ENCODE results near the gene PRKCQ.

Gene PRKCQ

GRCh38 chr10:6470894-6471618 is 109.0 kb downstream of the PRKCQ start:
- H3K9ac ChIP-seq (ENCODE audit: low read length) = no peak overlapping the region
- no peak overlapping the region for H2AFZ ChIP-seq (ENCODE audit: low read length)
- no peaks in the 10 kb centered on the region for H4K20me1 ChIP-seq (ENCODE audit: insufficient read depth, low read length)
- no peak overlapping the region for H3K4me2 ChIP-seq (ENCODE audit: low read length)
- no peaks in the 10 kb centered on the region for H3K36me3 ChIP-seq (ENCODE audit: insufficient read depth, low read length)
- H3K27ac ChIP-seq (ENCODE audit: low read depth, low read length, poor library complexity, severe bottlenecking) = no peak overlapping the region
- no peaks in the 10 kb centered on the region for H3K27me3 ChIP-seq (ENCODE audit: insufficient read depth, low read length)
- no peaks in the 10 kb centered on the region for H3K79me2 ChIP-seq (ENCODE audit: insufficient read depth, low read length)
- H3K4me1 ChIP-seq (ENCODE audit: insufficient read depth, low read length, severe bottlenecking) = peaks cover 11% of the 10 kb centered on the region
- H3K9me3 ChIP-seq (ENCODE audit: low read length) = no peaks in the 10 kb centered on the region
- TF ChIP-seq EZH2 (IDR thresholded peaks at IDR 0.05; ENCODE audit: borderline replicate concordance, low read length) (no peak), CTCF (IDR thresholded peaks at IDR 0.05; ENCODE audit: low read length) (no peak)
- H3K4me3 ChIP-seq (ENCODE audit: low read depth, low read length, poor library complexity, severe bottlenecking) = no peak overlapping the region
- H3F3A ChIP-seq (ENCODE audit: insufficient read depth, low read length) = no peaks in the 10 kb centered on the region
- H3K9me2 ChIP-seq (ENCODE audit: low read depth, low read length) = no peaks in the 10 kb centered on the region

- Histone ChIP-seq H3K79me2 (ENCODE audit: insufficient read depth, low read length) (no peaks in the 10 kb centered on the region), H4K20me1 (ENCODE audit: insufficient read depth, low read length) (no peaks in the 10 kb centered on the region), H3K9me3 (ENCODE audit: low read length) (no peaks in the 10 kb centered on the region), H3K4me1 (ENCODE audit: insufficient read depth, low read length, severe bottlenecking) (peaks cover 11% of the 10 kb centered on the region), H3K36me3 (ENCODE audit: insufficient read depth, low read length) (no peaks in the 10 kb centered on the region), H3K27ac (ENCODE audit: low read depth, low read length, poor library complexity, severe bottlenecking) (no peak overlapping the region), H3K27me3 (ENCODE audit: insufficient read depth, low read length) (no peaks in the 10 kb centered on the region), H3F3A (ENCODE audit: insufficient read depth, low read length) (no peaks in the 10 kb centered on the region), H3K9me2 (ENCODE audit: low read depth, low read length) (no peaks in the 10 kb centered on the region), H3K4me3 (ENCODE audit: low read depth, low read length, poor library complexity, severe bottlenecking) (no peak overlapping the region), H3K4me2 (ENCODE audit: low read length) (no peak overlapping the region), H2AFZ (ENCODE audit: low read length) (no peak overlapping the region), H3K9ac (ENCODE audit: low read length) (no peak overlapping the region)
- no peak for TF ChIP-seq CTCF (IDR thresholded peaks at IDR 0.05; ENCODE audit: low read length)
- no peak for TF ChIP-seq EZH2 (IDR thresholded peaks at IDR 0.05; ENCODE audit: borderline replicate concordance, low read length)
Measured at GRCh38 chr10:6469661-6470060, 110.4 kb downstream of the PRKCQ start.

- H3K4me3 ChIP-seq (ENCODE audit: low read depth, low read length, poor library complexity, severe bottlenecking) = no peak overlapping the region
- no peak overlapping the region for H2AFZ ChIP-seq (ENCODE audit: low read length)
- H3K4me1 ChIP-seq (ENCODE audit: insufficient read depth, low read length, severe bottlenecking) = no peaks in the 10 kb centered on the region
- no peaks in the 10 kb centered on the region for H3K79me2 ChIP-seq (ENCODE audit: insufficient read depth, low read length)
- TF ChIP-seq EZH2 (IDR thresholded peaks at IDR 0.05; ENCODE audit: borderline replicate concordance, low read length) = no peak
- no peak for TF ChIP-seq CTCF (IDR thresholded peaks at IDR 0.05; ENCODE audit: low read length)
- H3K27me3 ChIP-seq (ENCODE audit: insufficient read depth, low read length) = no peaks in the 10 kb centered on the region
- no peaks in the 10 kb centered on the region for H3K36me3 ChIP-seq (ENCODE audit: insufficient read depth, low read length)
- H3K4me2 ChIP-seq (ENCODE audit: low read length) = no peak overlapping the region
- H3K27ac ChIP-seq (ENCODE audit: low read depth, low read length, poor library complexity, severe bottlenecking) = no peak overlapping the region
- no peaks in the 10 kb centered on the region for H4K20me1 ChIP-seq (ENCODE audit: insufficient read depth, low read length)
- H3F3A ChIP-seq (ENCODE audit: insufficient read depth, low read length) = no peaks in the 10 kb centered on the region
- no peaks in the 10 kb centered on the region for H3K9me2 ChIP-seq (ENCODE audit: low read depth, low read length)
- H3K9me3 ChIP-seq (ENCODE audit: low read length) = no peaks in the 10 kb centered on the region
- no peak overlapping the region for H3K9ac ChIP-seq (ENCODE audit: low read length)
Measured at GRCh38 chr10:6465854-6466601, 114.0 kb downstream of the PRKCQ start.
